Rectal smooth muscle tissue (tissue), 1 donor: ENCODE results near the gene TOE1.
"Not testable (repeated sequence)": the region's sequence is repeated elsewhere in the genome, so short reads cannot be mapped to it uniquely, and the experiment has no call there.

ENCODE experiments used
- H3K27ac ChIP-seq: one replicate; pipeline ENCODE4 v1.7.0; 2013; ENCODE audit warnings: low read depth, low read length, inconsistent platforms
- H3K27me3 ChIP-seq: one replicate; pipeline ENCODE4 v1.7.0; 2013; ENCODE audit warnings: low read length; ENCODE audit not compliant: control insufficient read depth, insufficient read depth
- H3K36me3 ChIP-seq: one replicate; pipeline ENCODE4 v1.7.0; 2013; ENCODE audit warnings: low read length; ENCODE audit not compliant: control insufficient read depth, insufficient read depth
- H3K4me1 ChIP-seq: one replicate; pipeline ENCODE4 v1.7.0; 2013; ENCODE audit warnings: low read length; ENCODE audit not compliant: control insufficient read depth, insufficient read depth
- H3K4me3 ChIP-seq: one replicate; pipeline ENCODE4 v1.7.0; 2013; ENCODE audit warnings: low read length
- H3K9ac ChIP-seq: one replicate; pipeline ENCODE4 v1.7.0; 2013; ENCODE audit warnings: low read length

The TOE1 gene

GRCh38 chr1:45348966-45349677 lies 9.2 kb downstream of the TOE1 start:
- Histone ChIP-seq H3K27ac (peak overlapping the region; percentile 73), H3K9ac (no peak overlapping the region), H3K36me3 (no peaks in the 10 kb centered on the region), H3K4me3 (no peak overlapping the region), H3K27me3 (no peaks in the 10 kb centered on the region), H3K4me1 (peaks cover 20% of the 10 kb centered on the region)

GRCh38 chr1:45351508-45351907 lies 11.5 kb downstream of the TOE1 start:
- Histone ChIP-seq H3K27ac (no peak overlapping the region), H3K4me3 (no peak overlapping the region), H3K9ac (no peak overlapping the region), H3K36me3 (no peaks in the 10 kb centered on the region), H3K27me3 (no peaks in the 10 kb centered on the region), H3K4me1 (peaks cover 20% of the 10 kb centered on the region)

GRCh38 chr1:45353685-45354084 lies 13.7 kb downstream of the TOE1 start:
- H3K4me1 ChIP-seq: peaks cover 10% of the 10 kb centered on the region
- no peak overlapping the region for H3K9ac ChIP-seq
- H3K27me3 ChIP-seq: no peaks in the 10 kb centered on the region
- H3K27ac ChIP-seq: no peak overlapping the region
- no peak overlapping the region for H3K4me3 ChIP-seq
- H3K36me3 ChIP-seq: no peaks in the 10 kb centered on the region

DNA sequence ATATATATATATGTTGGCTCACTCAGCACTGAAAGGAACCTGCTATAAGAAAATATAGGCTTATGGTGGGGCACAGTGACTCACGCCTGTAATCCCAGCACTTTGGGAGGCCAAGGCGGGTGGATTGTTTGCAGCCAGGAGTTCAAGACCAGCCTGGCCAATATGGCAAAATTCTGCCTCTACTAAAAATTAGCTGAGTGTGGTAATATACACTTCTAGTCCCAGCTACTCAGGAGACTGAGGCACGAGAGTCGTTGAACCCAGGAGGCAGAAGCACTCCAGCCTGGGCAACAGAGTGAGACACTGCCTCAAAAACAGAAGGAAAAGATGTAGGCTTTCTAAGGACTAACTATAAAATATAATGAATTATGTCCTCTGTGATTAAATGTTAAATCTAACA lies 14.9 kb downstream of the TOE1 start:
- Histone ChIP-seq H3K27me3 (no peaks in the 10 kb centered on the region), H3K4me3 (no peak overlapping the region), H3K27ac (no peak overlapping the region), H3K4me1 (peaks cover under 1% of the 10 kb centered on the region), H3K36me3 (no peaks in the 10 kb centered on the region), H3K9ac (no peak overlapping the region)

- H3K4me1 ChIP-seq: peaks cover 8% of the 10 kb centered on the region
- no peak overlapping the region for H3K4me3 ChIP-seq
- H3K27ac ChIP-seq: no peak overlapping the region
- no peak overlapping the region for H3K9ac ChIP-seq
- no peaks in the 10 kb centered on the region for H3K36me3 ChIP-seq
- no peaks in the 10 kb centered on the region for H3K27me3 ChIP-seq
Measured at GRCh38 chr1:45355683-45356082, 15.7 kb downstream of the TOE1 start.

GRCh38 chr1:45356186-45356585 lies 16.2 kb downstream of the TOE1 start:
- Histone ChIP-seq H3K27ac (no peak overlapping the region), H3K36me3 (no peaks in the 10 kb centered on the region), H3K9ac (no peak overlapping the region), H3K4me1 (peaks cover 8% of the 10 kb centered on the region), H3K4me3 (no peak overlapping the region), H3K27me3 (no peaks in the 10 kb centered on the region)

DNA sequence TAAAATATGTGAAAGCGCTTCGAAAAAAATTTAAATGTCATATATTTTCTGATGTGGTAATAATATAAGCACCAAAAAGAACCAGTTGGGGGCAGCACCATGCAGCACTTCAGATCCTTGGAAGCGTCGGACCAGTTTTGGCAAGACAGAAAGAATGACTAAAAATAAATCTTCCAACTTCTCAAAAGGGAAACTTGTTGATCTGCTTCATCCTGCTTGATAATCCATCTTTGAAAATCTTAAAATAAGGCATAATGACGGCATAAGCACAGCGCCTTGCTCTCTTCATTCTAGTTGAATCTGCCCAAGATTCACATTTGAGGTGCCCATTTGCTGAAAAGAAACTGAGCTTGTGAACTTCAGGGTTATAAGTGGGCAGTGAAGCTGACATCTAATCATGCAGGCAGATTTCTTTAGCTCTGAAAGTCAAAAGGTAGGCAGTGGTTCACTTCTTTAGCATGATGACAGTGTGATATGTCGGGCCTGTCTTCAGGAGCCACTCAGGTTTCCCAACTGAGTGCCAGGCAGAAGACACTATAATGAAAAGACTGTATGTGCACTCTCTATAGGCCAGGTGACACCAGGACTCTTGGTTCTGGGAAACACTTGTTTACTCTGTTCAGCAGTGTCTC lies 20.0 kb downstream of the TOE1 start:
- Histone ChIP-seq H3K9ac (no peak overlapping the region), H3K27ac (peak overlapping the region; percentile 66), H3K4me3 (peak overlapping the region; percentile 33), H3K4me1 (peaks cover 8% of the 10 kb centered on the region), H3K36me3 (no peaks in the 10 kb centered on the region), H3K27me3 (no peaks in the 10 kb centered on the region)

- H3K9ac ChIP-seq, H3K36me3 ChIP-seq, H3K27me3 ChIP-seq, H3K4me1 ChIP-seq: not testable (repeated sequence)
- peak overlapping the region; percentile 66 for H3K27ac ChIP-seq
- H3K4me3 ChIP-seq: peak overlapping the region; percentile 41
Measured at GRCh38 chr1:45360981-45361380, 21.0 kb downstream of the TOE1 start.

DNA sequence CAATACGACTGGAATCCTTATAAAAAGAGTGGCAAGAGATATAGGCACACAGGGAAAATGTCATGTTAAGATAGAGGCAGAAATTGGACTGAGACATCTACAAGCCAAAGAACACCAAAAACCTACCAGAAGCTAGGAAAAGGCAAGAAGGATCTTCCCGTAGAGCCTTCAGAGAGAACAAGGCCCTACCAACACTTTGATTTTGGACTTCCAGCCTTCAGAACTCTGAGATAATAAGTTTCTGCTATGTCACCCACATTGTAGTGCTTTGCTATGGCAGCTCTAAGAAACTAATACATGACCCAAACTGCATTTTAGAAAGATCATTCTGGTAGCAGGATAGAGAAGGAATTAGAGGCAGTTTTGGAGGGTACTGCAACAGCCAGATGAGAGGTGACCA lies 24.3 kb downstream of the TOE1 start:
- no peak overlapping the region for H3K4me3 ChIP-seq
- H3K27me3 ChIP-seq: no peaks in the 10 kb centered on the region
- H3K9ac ChIP-seq: no peak overlapping the region
- no peak overlapping the region for H3K27ac ChIP-seq
- no peaks in the 10 kb centered on the region for H3K36me3 ChIP-seq
- H3K4me1 ChIP-seq: peaks cover 8% of the 10 kb centered on the region

GRCh38 chr1:45365051-45365450 lies 25.1 kb downstream of the TOE1 start:
- no peak overlapping the region for H3K4me3 ChIP-seq
- H3K27ac ChIP-seq: no peak overlapping the region
- no peaks in the 10 kb centered on the region for H3K27me3 ChIP-seq
- no peak overlapping the region for H3K9ac ChIP-seq
- peaks cover 6% of the 10 kb centered on the region for H3K4me1 ChIP-seq
- H3K36me3 ChIP-seq: no peaks in the 10 kb centered on the region

DNA sequence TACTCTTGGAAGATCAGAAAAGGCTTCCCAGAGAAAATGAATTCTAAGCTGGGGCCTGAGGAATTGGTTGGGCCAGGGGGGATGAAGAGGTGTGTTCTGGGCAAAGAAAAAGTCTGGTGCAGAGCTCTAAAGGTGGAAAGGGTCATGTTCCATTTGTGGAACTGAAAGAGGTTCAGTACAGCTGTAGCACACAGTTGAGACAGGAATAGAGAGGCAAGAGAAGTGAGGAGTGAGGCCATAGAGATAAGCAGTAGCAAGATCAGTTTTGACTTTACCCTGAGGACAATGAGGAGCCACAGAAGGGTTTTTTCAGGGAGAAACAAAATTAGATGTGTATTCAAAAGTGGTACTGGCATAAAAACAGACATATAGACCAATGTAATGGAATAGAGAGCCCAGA lies 30.6 kb downstream of the TOE1 start:
- no peak overlapping the region for H3K27ac ChIP-seq
- no peaks in the 10 kb centered on the region for H3K36me3 ChIP-seq
- no peak overlapping the region for H3K4me3 ChIP-seq
- no peaks in the 10 kb centered on the region for H3K27me3 ChIP-seq
- no peak overlapping the region for H3K9ac ChIP-seq
- H3K4me1 ChIP-seq: peaks cover 3% of the 10 kb centered on the region

- Histone ChIP-seq H3K27ac (no peak overlapping the region), H3K27me3 (no peaks in the 10 kb centered on the region), H3K4me1 (peaks cover 3% of the 10 kb centered on the region), H3K9ac (no peak overlapping the region), H3K36me3 (no peaks in the 10 kb centered on the region), H3K4me3 (no peak overlapping the region)
Measured at GRCh38 chr1:45373573-45373972, 33.6 kb downstream of the TOE1 start.
